Measurements from ENCODE around the gene RASSF4.

RASSF4 gene

GRCh38 chr10:44982114-44982460, 22.5 kb downstream of the RASSF4 start:
- Histone ChIP-seq H3K4me3 (replicated peaks; ENCODE audit: insufficient read depth, low read length) (no peak overlapping the region), H3K27ac (replicated peaks) (no peak overlapping the region), H3K27me3 (ENCODE audit: insufficient read depth, poor library complexity, severe bottlenecking) (no peaks in the 10 kb centered on the region)
- TF ChIP-seq POLR2AphosphoS5 (IDR thresholded peaks at IDR 0.05; ENCODE audit: low read depth): no peak
- no peak for TF ChIP-seq GABPA (IDR thresholded peaks at IDR 0.05; ENCODE audit: low read depth)
- no peak for DNase-seq (ENCODE audit: low read depth in 1 of 2, low spot score in 1 of 2)

DNA sequence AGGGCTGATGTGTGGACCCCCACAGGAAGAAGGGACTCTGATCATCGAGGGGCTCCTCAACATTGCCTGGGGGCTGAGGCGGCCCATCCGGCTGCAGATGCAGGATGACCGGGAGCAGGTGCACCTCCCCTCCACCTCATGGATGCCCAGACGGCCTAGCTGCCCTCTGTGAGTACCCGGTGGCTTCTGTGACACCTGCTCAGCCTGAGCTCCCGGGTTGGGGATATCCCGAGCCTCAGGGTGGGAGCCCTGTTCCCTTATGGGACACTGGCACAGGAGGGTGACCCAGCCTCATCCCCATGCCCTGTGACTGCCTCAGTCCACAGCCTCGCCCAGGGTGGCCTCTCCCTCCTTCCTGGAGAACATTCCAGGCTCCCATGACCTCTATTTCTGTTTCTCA, 22.9 kb downstream of the RASSF4 start:
- TF ChIP-seq GABPA (IDR thresholded peaks at IDR 0.05; ENCODE audit: low read depth) (no peak), POLR2AphosphoS5 (IDR thresholded peaks at IDR 0.05; ENCODE audit: low read depth) (no peak), SPI1 (IDR thresholded peaks at IDR 0.05; ENCODE audit: borderline replicate concordance, low read depth) (no peak), REST (IDR thresholded peaks at IDR 0.05; ENCODE audit: insufficient replicate concordance, low read depth) (no peak)
- TF ChIP-seq, protein P1, sequence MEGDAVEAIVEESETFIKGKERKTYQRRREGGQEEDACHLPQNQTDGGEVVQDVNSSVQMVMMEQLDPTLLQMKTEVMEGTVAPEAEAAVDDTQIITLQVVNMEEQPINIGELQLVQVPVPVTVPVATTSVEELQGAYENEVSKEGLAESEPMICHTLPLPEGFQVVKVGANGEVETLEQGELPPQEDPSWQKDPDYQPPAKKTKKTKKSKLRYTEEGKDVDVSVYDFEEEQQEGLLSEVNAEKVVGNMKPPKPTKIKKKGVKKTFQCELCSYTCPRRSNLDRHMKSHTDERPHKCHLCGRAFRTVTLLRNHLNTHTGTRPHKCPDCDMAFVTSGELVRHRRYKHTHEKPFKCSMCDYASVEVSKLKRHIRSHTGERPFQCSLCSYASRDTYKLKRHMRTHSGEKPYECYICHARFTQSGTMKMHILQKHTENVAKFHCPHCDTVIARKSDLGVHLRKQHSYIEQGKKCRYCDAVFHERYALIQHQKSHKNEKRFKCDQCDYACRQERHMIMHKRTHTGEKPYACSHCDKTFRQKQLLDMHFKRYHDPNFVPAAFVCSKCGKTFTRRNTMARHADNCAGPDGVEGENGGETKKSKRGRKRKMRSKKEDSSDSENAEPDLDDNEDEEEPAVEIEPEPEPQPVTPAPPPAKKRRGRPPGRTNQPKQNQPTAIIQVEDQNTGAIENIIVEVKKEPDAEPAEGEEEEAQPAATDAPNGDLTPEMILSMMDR (IDR thresholded peaks at IDR 0.05; ENCODE audit: insufficient read depth, low read length): no peak
- H3K27ac ChIP-seq (replicated peaks): no peak overlapping the region
- no peaks in the 10 kb centered on the region for H3K27me3 ChIP-seq (ENCODE audit: insufficient read depth, poor library complexity, severe bottlenecking)
- DNase-seq (ENCODE audit: low read depth in 1 of 2, low spot score in 1 of 2): no peak
- H3K4me3 ChIP-seq (replicated peaks; ENCODE audit: insufficient read depth, low read length): no peak overlapping the region

DNA sequence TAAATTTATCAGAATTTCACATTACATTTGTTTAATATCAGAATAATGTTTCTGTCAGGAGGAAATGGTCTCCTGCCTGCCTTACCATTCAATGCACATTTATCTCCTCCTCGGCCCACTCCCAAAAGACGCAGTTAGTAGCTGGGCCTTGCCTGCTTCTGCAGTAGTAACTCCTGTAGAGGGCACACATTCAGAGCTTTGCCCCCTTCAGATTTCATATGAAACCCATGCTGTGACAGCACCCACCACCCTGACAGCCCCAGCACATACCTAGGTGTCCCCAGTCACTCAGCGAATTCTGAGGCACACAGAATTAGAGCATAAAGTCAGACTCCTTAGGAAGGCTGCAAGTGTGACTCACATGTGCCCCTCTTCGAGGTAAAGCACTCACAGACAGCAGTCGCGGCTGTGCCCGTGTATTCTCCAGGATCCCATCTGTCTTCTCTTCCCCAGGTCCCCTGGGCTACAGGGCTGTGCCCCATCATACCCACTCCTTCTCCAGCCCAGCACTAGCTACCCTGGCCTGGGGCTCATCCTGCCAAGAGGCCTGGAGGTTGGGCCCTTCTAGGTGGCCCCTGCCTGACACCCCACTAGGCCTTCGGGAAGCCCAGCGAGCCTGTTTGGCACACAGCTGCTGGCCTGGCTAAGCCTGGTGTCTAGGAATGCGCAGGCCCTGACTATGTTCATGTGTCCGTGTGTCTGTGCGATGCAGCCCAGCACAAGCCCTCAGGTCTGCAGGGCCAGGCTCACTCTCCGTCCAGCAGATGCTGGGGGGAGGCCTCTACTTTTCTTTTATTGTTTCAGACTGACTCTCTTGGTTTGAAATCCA, 23.7 kb downstream of the RASSF4 start:
- no peaks in the 10 kb centered on the region for H3K27me3 ChIP-seq (ENCODE audit: insufficient read depth, poor library complexity, severe bottlenecking)
- DNase-seq (ENCODE audit: low read depth in 1 of 2, low spot score in 1 of 2): no peak
- H3K4me3 ChIP-seq (replicated peaks; ENCODE audit: insufficient read depth, low read length): no peak overlapping the region
- TF ChIP-seq SPI1 (IDR thresholded peaks at IDR 0.05; ENCODE audit: borderline replicate concordance, low read depth) (no peak), REST (IDR thresholded peaks at IDR 0.05; ENCODE audit: insufficient replicate concordance, low read depth) (no peak), POLR2AphosphoS5 (IDR thresholded peaks at IDR 0.05; ENCODE audit: low read depth) (no peak)
- TF ChIP-seq, protein P1 (IDR thresholded peaks at IDR 0.05; ENCODE audit: insufficient read depth, low read length): no peak
- H3K27ac ChIP-seq (replicated peaks): no peak overlapping the region

DNA sequence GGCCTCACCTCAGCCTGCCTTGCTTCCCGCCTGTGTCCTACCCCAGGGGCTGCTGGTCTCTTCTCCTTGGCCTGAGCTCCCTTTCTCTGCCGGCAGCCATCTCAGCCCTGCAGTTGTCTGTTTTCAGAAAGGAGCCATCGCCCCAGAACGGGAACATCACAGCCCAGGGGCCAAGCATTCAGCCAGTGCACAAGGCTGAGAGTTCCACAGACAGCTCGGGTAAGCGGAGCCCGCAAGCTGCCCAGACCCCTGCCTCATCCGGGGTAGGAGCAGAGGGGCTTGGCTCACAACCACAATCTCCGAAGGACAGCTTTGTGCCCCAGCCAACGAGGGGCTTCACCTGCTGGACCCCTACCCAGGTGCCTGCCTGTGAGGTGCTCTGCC, 24.3 kb downstream of the RASSF4 start:
- TF ChIP-seq POLR2AphosphoS5 (IDR thresholded peaks at IDR 0.05; ENCODE audit: low read depth): no peak
- no peak for TF ChIP-seq SPI1 (IDR thresholded peaks at IDR 0.05; ENCODE audit: borderline replicate concordance, low read depth)
- TF ChIP-seq REST (IDR thresholded peaks at IDR 0.05; ENCODE audit: insufficient replicate concordance, low read depth): no peak
- TF ChIP-seq GABPA (IDR thresholded peaks at IDR 0.05; ENCODE audit: low read depth): no peak
- TF ChIP-seq, protein P1 (IDR thresholded peaks at IDR 0.05; ENCODE audit: insufficient read depth, low read length): no peak
- no peak overlapping the region for H3K27ac ChIP-seq (replicated peaks)
- no peak for DNase-seq (ENCODE audit: low read depth in 1 of 2, low spot score in 1 of 2)
- H3K27me3 ChIP-seq (ENCODE audit: insufficient read depth, poor library complexity, severe bottlenecking): no peaks in the 10 kb centered on the region
- no peak overlapping the region for H3K4me3 ChIP-seq (replicated peaks; ENCODE audit: insufficient read depth, low read length)
